ENCODE measurements around the gene BBS9. TPM values are rescaled to one million over a fixed set of nuclear protein-coding genes. Genes with fewer than 3 reads are reported as not detected.
"Not testable (repeated sequence)": the region's sequence is repeated elsewhere in the genome, so short reads cannot be mapped to it uniquely, and the experiment has no call there.

The BBS9 gene
- polyA plus RNA-seq, 1 experiment = 6.5 TPM

DNA sequence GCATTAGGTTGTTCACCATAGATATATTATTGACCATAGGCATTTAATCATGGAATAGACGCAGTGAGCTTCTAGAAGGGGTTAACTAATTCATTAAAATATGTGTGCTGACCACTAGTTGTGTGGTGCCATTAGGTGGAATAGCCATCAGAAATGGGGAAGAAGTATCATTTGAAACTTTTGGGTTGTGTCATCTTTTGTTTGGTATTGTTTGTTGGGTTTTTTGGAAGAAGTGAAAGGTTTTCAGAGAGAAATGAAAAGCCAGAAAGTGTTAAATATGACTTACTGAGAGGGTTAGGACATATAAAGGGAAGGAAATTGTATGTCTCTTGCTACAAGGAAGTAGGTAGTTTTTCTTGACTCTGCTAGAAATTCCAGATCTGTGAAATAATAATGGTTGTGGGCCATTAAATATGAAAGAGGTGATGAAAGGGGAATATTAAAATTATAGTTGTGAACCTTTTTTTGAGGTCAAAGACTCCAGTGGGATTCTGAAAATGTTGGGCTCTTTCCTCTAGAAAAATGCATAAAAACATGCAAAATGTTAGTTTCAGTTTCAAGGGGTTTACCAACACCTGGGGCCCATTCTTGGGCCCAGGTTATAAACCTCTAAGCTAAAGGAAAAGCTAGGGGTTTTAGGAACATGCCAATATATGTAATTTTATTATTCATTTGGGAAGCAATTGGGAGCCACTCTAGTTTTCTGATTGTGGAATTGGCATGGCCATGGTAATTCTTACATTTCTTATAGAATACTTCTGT lies 348.5 kb downstream of the BBS9 start:
- Histone ChIP-seq H3K4me3 (ENCODE audit: low read depth, low read length) (no peak overlapping the region), H3K27me3 (ENCODE audit: control insufficient read depth, insufficient read depth, low read length) (no peaks in the 10 kb centered on the region), H3K36me3 (ENCODE audit: control insufficient read depth, insufficient read depth, low read length) (no peaks in the 10 kb centered on the region)
- no peak for DNase-seq (ENCODE audit: low read depth)
- ChIA-PET CTCF (no interaction called here), POLR2A (no interaction called here)
- TF ChIP-seq, protein P1, sequence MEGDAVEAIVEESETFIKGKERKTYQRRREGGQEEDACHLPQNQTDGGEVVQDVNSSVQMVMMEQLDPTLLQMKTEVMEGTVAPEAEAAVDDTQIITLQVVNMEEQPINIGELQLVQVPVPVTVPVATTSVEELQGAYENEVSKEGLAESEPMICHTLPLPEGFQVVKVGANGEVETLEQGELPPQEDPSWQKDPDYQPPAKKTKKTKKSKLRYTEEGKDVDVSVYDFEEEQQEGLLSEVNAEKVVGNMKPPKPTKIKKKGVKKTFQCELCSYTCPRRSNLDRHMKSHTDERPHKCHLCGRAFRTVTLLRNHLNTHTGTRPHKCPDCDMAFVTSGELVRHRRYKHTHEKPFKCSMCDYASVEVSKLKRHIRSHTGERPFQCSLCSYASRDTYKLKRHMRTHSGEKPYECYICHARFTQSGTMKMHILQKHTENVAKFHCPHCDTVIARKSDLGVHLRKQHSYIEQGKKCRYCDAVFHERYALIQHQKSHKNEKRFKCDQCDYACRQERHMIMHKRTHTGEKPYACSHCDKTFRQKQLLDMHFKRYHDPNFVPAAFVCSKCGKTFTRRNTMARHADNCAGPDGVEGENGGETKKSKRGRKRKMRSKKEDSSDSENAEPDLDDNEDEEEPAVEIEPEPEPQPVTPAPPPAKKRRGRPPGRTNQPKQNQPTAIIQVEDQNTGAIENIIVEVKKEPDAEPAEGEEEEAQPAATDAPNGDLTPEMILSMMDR (IDR thresholded peaks at IDR 0.05; ENCODE audit: insufficient read depth, low read depth, low read length) = no peak

DNA sequence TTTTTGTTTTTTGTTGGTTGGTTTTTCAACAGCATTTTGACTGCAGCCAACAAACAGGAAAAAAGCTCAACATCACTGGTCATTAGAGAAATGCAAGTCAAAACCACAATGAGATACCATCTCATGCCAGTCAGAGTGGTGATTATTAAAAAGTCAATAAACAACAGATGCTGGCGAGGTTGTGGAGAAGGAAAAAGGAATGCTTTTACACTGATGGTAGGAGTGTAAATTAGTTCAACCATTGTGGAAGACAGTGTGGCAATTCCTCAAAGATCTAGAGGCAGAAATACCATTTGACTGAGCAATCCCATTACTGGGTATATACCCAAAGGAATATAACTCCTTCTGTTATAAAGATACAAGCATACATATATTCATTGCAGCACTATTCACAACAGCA lies 355.1 kb downstream of the BBS9 start:
- H3K36me3 ChIP-seq (ENCODE audit: control insufficient read depth, insufficient read depth, low read length); CTCF ChIA-PET; H3K27me3 ChIP-seq (ENCODE audit: control insufficient read depth, insufficient read depth, low read length); DNase-seq (ENCODE audit: low read depth); H3K4me3 ChIP-seq (ENCODE audit: low read depth, low read length); POLR2A ChIA-PET: not testable (repeated sequence)

DNA sequence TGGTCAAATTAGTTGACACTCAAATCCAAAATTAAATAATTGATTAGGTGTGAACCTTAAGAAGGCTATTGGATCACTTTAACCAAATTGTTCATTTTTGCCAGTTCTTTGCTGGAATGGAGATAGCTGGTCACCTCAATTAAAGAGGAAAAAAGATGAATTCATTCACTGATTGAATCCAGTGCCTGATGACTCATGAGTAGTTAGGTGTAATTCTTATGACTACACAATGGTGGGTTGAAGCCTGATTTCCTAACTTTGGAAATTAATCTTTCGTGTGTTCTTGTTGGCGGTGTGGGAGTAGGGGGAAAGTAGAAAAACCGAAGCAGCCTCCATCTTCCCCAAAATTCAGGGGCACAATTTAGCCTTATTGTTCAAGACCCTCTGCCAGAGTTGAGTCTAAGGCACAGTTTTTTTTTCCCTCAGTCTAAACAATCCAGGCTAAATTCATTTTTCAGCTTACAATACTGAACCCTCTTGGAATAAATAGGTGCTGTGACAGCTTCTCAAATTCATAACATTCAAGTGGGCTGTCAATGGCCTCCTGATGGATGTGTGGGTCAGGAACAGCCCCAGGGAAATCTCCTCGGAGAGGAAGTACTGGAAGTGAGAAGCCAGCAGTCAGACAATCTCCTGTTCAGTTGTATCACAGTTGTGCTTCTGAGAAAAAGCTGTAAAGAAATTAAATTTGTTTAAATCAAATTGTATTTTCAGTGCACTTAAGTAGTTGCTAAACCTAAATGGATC lies 356.6 kb downstream of the BBS9 start:
- CTCF ChIA-PET = interaction anchor here (0.6 kb wide), 1 partner anchor 327 kb away, joined by 3 read pairs; no protein-coding TSS in a partner anchor
- H3K4me3 ChIP-seq (ENCODE audit: low read depth, low read length) = no peak overlapping the region
- H3K36me3 ChIP-seq (ENCODE audit: control insufficient read depth, insufficient read depth, low read length) = no peaks in the 10 kb centered on the region
- POLR2A ChIA-PET = no interaction called here
- TF ChIP-seq, protein P1 (IDR thresholded peaks at IDR 0.05; ENCODE audit: insufficient read depth, low read depth, low read length) = no peak
- DNase-seq (ENCODE audit: low read depth) = no peak
- H3K27me3 ChIP-seq (ENCODE audit: control insufficient read depth, insufficient read depth, low read length) = no peaks in the 10 kb centered on the region

DNA sequence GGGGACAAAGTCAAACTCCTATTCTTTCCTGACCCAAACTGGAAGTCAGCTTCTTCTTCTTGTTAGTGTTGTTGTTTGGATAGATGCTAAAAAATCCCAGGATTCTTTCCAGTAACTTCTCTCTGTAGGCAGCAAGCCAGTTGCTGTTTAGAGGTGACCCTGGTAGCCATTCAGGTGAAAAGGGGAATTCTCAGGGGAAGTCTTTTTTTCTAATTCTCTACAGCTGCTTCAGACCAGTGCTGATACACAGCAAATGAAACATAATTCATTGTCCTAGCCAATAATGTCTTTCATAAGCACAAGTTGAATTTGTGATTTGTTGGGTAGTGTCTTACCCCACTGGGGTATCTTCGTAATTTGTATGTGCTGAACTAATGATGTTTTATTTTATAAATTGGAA lies 357.3 kb downstream of the BBS9 start:
- Histone ChIP-seq H3K36me3 (ENCODE audit: control insufficient read depth, insufficient read depth, low read length) (no peaks in the 10 kb centered on the region), H3K4me3 (ENCODE audit: low read depth, low read length) (no peak overlapping the region), H3K27me3 (ENCODE audit: control insufficient read depth, insufficient read depth, low read length) (no peaks in the 10 kb centered on the region)
- POLR2A ChIA-PET = no interaction called here
- CTCF ChIA-PET = interaction anchor here (0.7 kb wide), 1 partner anchor 261 kb away, joined by 3 read pairs; no protein-coding TSS in a partner anchor
- no peak for DNase-seq (ENCODE audit: low read depth)
- TF ChIP-seq, protein P1 (IDR thresholded peaks at IDR 0.05; ENCODE audit: insufficient read depth, low read depth, low read length) = no peak

DNA sequence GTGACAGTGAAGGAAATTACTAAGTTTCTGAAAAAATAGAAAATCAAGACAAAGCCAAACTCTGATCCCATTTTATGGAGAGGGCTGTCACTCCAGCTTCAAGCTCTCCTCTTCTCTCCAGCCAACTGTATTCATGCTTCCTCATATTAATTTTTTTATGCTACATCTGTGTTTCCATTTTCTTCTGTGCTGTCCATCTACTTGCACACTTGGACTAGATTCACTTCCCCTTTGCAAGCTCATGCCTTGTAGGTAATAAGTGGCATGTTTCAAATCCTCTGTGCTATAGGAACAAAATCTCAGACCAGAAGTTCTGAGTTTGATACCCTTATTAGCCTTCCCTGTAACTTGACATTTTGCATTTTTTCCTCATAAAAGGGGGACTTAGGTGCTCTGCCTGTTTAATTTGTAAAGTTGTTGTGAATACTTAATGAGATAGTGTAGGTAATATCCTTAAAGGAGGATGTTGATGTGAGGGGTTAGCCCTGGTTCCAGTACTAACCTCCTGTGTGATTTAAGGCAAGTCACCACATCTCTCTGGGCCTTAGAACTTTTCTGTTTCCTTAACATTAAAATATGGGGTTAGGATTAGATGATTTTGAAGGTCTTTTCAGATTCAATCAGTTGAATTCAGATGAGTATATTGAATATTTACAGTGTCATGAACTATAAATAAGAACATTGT lies 358.8 kb downstream of the BBS9 start:
- DNase-seq (ENCODE audit: low read depth) = no peak
- TF ChIP-seq, protein P1 (IDR thresholded peaks at IDR 0.05; ENCODE audit: insufficient read depth, low read depth, low read length) = no peak
- Histone ChIP-seq H3K4me3 (ENCODE audit: low read depth, low read length) (no peak overlapping the region), H3K27me3 (ENCODE audit: control insufficient read depth, insufficient read depth, low read length) (no peaks in the 10 kb centered on the region), H3K36me3 (ENCODE audit: control insufficient read depth, insufficient read depth, low read length) (no peaks in the 10 kb centered on the region)
- ChIA-PET POLR2A (no interaction called here), CTCF (no interaction called here)

Data from BJ (cell line).